ENCODE results near the gene OR3A1. TPM values are rescaled to one million over a fixed set of nuclear protein-coding genes. Genes with fewer than 3 reads are reported as not detected.

OR3A1 gene, protein sequence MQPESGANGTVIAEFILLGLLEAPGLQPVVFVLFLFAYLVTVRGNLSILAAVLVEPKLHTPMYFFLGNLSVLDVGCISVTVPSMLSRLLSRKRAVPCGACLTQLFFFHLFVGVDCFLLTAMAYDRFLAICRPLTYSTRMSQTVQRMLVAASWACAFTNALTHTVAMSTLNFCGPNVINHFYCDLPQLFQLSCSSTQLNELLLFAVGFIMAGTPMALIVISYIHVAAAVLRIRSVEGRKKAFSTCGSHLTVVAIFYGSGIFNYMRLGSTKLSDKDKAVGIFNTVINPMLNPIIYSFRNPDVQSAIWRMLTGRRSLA
- not detected in 2 replicates for total RNA-seq

DNA sequence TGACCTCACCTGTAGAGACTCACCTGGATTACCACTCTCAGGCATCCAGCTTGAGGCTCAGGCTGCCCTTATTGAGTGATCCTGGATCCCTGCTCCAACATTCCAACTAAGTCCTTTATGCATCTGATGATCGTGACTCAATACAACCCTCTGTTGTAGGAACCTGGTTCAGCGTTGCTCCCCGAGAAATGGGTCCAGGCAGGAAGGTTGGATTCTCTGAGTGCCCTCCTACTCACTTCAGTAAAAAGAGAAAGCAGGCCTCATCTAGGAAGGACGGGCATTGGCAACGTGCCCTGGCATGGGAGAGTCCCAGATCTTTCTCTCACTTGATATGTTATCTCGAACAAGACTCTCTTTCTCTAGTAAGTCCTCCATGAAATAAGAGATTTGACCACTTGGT, at the start of gene OR3A1:
Gene OR3A1, minus strand, starts transcription at position 101 of the 400 bp plus-strand sequence. CDS start 5,778 bp downstream, outside the sequence.

Other genes with a start within 250 kb of the OR3A1 start
- gene OR1D5, start 234.8 kb downstream of the OR3A1 start, total RNA-seq: not detected in 2 replicates
- gene OR1D2, start 193.9 kb downstream of the OR3A1 start, total RNA-seq: not detected in 2 replicates
- not detected in 2 replicates for gene OR1G1, start 170.8 kb downstream of the OR3A1 start, total RNA-seq
- gene OR1A2, start 100.8 kb downstream of the OR3A1 start, total RNA-seq: not detected in 2 replicates
- gene OR1A1, start 90.7 kb downstream of the OR3A1 start, total RNA-seq: not detected in 2 replicates
- gene OR3A2, start 87.9 kb upstream of the OR3A1 start, total RNA-seq: not detected in 2 replicates
- not detected in 2 replicates for gene OR1E1, start 100.0 kb upstream of the OR3A1 start, total RNA-seq
- gene OR3A3, start 113.0 kb upstream of the OR3A1 start, total RNA-seq: not detected in 2 replicates
- gene OR1E2, start 135.5 kb upstream of the OR3A1 start, total RNA-seq: 0.33 TPM in 1 of 2 replicates, not detected in the other
- 0.65 TPM in 1 of 2 replicates, not detected in the other for gene SPATA22, start 173.5 kb upstream of the OR3A1 start, total RNA-seq
- gene ASPA, start 177.6 kb upstream of the OR3A1 start, total RNA-seq: not detected in 2 replicates